ENCODE data around the gene PNPLA5.

PNPLA5 gene

GRCh38 chr22:43854786-43855271 is 37.0 kb downstream of the PNPLA5 start:
- no peak for DNase-seq (ENCODE audit: low read depth)

GRCh38 chr22:43854121-43854785 is 37.6 kb downstream of the PNPLA5 start:
- no peak for DNase-seq (ENCODE audit: low read depth)

- DNase-seq (ENCODE audit: low read depth): no peak
Observed at GRCh38 chr22:43853328-43853931, 38.4 kb downstream of the PNPLA5 start.

- DNase-seq (ENCODE audit: low read depth): no peak
Observed at GRCh38 chr22:43852573-43853327, 39.1 kb downstream of the PNPLA5 start.

DNA sequence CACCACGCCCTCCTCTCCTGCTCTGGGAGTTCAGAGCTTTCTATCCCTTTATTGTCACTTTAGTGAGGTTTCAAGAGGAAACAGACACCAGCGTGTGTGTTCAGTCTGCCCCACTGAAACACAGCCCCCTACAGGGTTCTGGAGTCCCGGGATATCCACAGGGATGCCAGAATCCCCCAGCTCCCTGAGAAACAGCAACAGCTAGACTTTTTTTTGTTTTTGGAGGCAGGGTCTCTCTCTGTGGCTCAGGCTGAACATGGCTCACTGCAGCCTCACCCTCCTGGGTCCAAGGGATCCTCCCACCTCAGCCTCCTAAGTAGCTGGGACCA is 39.9 kb downstream of the PNPLA5 start:
- DNase-seq (ENCODE audit: low read depth): no peak

GRCh38 chr22:43851058-43851978 is 40.5 kb downstream of the PNPLA5 start:
- no peak for DNase-seq (ENCODE audit: low read depth)

DNA sequence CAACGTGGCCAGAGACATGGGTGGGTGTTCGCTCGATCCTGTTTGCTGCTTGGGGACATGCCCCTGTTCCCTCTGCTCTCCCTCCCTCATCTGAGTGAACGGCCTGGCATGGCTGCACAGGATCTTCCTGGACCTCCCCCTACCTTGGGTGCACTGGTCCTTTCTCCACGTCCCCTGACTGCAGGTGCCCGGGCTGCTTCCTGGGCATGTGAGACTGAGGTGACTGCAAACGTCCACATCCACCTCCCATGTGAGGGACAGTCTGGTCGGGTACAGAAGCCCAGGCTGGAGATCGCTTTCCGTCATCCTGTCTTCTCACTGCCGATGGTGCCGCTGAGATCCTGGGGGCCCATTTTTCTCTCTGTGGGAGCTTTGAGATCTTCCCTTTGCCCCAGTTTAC is 41.3 kb downstream of the PNPLA5 start:
- DNase-seq (ENCODE audit: low read depth): no peak

- DNase-seq (ENCODE audit: low read depth): no peak
Observed at GRCh38 chr22:43849731-43850130, 42.1 kb downstream of the PNPLA5 start.

- DNase-seq (ENCODE audit: low read depth): no peak
Observed at GRCh38 chr22:43848366-43849171, 43.2 kb downstream of the PNPLA5 start.

- no peak for DNase-seq (ENCODE audit: low read depth)
Observed at GRCh38 chr22:43847376-43848289, 44.2 kb downstream of the PNPLA5 start.

DNA sequence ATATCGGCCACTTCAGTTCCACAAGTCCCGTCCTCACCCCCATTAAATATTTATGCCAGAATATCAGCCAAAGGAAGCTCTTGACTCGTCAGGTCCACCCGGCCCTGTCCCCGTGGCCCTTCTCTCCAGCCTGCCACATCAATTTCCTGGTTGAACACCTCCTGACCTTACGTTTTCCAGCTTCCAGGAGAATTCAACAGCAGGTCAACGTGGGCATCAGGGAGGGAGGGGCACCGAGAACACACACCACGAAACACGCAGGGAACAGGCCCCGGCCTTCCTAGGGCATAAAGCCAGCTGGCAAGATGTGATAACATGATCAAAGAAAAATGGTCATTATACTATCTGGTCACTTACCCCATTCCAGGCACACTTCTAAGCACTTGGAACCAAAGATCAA is 44.8 kb downstream of the PNPLA5 start:
- DNase-seq (ENCODE audit: low read depth): no peak

GRCh38 chr22:43845981-43846380 is 45.8 kb downstream of the PNPLA5 start:
- DNase-seq (ENCODE audit: low read depth): no peak

GRCh38 chr22:43844560-43845545 is 47.0 kb downstream of the PNPLA5 start:
- DNase-seq (ENCODE audit: low read depth): no peak

GRCh38 chr22:43843783-43844530 is 47.9 kb downstream of the PNPLA5 start:
- no peak for DNase-seq (ENCODE audit: low read depth)

- DNase-seq (ENCODE audit: low read depth): no peak
Observed at GRCh38 chr22:43841742-43842141, 50.1 kb downstream of the PNPLA5 start.

- DNase-seq (ENCODE audit: low read depth): no peak
Observed at GRCh38 chr22:43840851-43841250, 51.0 kb downstream of the PNPLA5 start.

GRCh38 chr22:43840431-43840830 is 51.4 kb downstream of the PNPLA5 start:
- no peak for DNase-seq (ENCODE audit: low read depth)

- DNase-seq (ENCODE audit: low read depth): no peak
Observed at GRCh38 chr22:43839781-43840180, 52.0 kb downstream of the PNPLA5 start.
